GM12872 (cell line): ENCODE data around the gene ZNF513.

Source experiments
- CTCF ChIP-seq: IDR thresholded peaks from 3 replicates; pipeline ENCODE4 v1.5.1; 2011; ENCODE audit warnings: low read depth, mild to moderate bottlenecking, low read length, moderate library complexity; ENCODE audit not compliant: insufficient read depth

Gene ZNF513

GRCh38 chr2:27420996-27421395, 40.5 kb upstream of the ZNF513 start:
- TF ChIP-seq CTCF: no peak

GRCh38 chr2:27416151-27416550, 35.6 kb upstream of the ZNF513 start:
- TF ChIP-seq CTCF: no peak

- TF ChIP-seq CTCF: no peak
Measured at GRCh38 chr2:27412419-27413152, 32.1 kb upstream of the ZNF513 start.

GRCh38 chr2:27409321-27410073, 29.0 kb upstream of the ZNF513 start, which contains the start of gene PPM1G:
TSS of gene PPM1G (minus strand) at chr2:27409591. CDS start at chr2:27409422, 169 bp downstream.
- TF ChIP-seq CTCF: no peak

GRCh38 chr2:27408601-27409320, 28.2 kb upstream of the ZNF513 start:
- no peak for TF ChIP-seq CTCF

GRCh38 chr2:27407798-27408491, 27.4 kb upstream of the ZNF513 start:
- peak; percentile 39; the same call in 2 of the 3 replicates for TF ChIP-seq CTCF
